Kidney (tissue), 14 donors: Measurements from ENCODE around the gene IKZF1. TPM values are rescaled to one million over a fixed set of nuclear protein-coding genes. Genes with fewer than 3 reads are reported as not detected.

Experiments
- DNase-seq, 5 donors: peaks; one replicate each; pipeline ENCODE4 v3.0.0-alpha.2; 2013 to 2020
- FAIRE-seq: peaks from 2 replicates; lab custom pipeline; 2012; peaks lifted over from hg19 to GRCh38; lab: Jason Lieb, UNC
- H3K27ac ChIP-seq, 2 donors: one replicate each; pipeline ENCODE4 v1.7.0; 2013; ENCODE audit warnings: low read depth in 2 of 2, low read length in 2 of 2, inconsistent platforms in 1 of 2
- H3K27me3 ChIP-seq: one replicate; pipeline ENCODE4 v1.7.1; 2013; ENCODE audit warnings: low read length, inconsistent platforms; ENCODE audit not compliant: control insufficient read depth, insufficient read depth
- H3K36me3 ChIP-seq, 3 donors: one replicate each; pipeline versions ENCODE4 v1.7.0 to v1.7.1; 2013; ENCODE audit warnings: low read length in 3 of 3, control low read depth in 1 of 3, inconsistent platforms in 1 of 3; ENCODE audit not compliant: insufficient read depth in 3 of 3, control insufficient read depth in 2 of 3
- H3K4me1 ChIP-seq, 3 donors: one replicate each; pipeline versions ENCODE4 v1.7.0 to v1.7.1; 2013; ENCODE audit warnings: low read length in 3 of 3, inconsistent platforms in 1 of 3, low read depth in 1 of 3; ENCODE audit not compliant: control insufficient read depth in 2 of 3, insufficient read depth in 2 of 3
- H3K4me3 ChIP-seq, 3 donors: one replicate each; pipeline versions ENCODE4 v1.7.0 to v1.8.1; 2013; ENCODE audit warnings: low read length in 3 of 3, control low read depth in 1 of 3, inconsistent platforms in 1 of 3
- H3K9ac ChIP-seq, 3 donors: one replicate each; pipeline versions ENCODE4 v1.7.0 to v1.7.1; 2013; ENCODE audit warnings: low read length in 3 of 3, control low read depth in 1 of 3, inconsistent platforms in 1 of 3
- H3K9me3 ChIP-seq, 3 donors: one replicate each; pipeline versions ENCODE4 v1.7.0 to v1.7.1; 2013; ENCODE audit warnings: low read length in 3 of 3, control low read depth in 1 of 3, inconsistent platforms in 1 of 3; ENCODE audit not compliant: control insufficient read depth in 2 of 3, insufficient read depth in 1 of 3
- CTCF ChIP-seq: IDR thresholded peaks from 3 replicates; pipeline ENCODE4 v1.5.1; 2012; ENCODE audit warnings: mild to moderate bottlenecking, moderate library complexity, borderline replicate concordance; ENCODE audit not compliant: insufficient read depth; ENCODE audit errors: extremely low read depth
- intact Hi-C: fragments of 100-400 bp; cut with DNase I; formaldehyde crosslinking; loops from one replicate; pipeline ENCODE4 v1.11.1; 2022
- polyA plus RNA-seq: library from polyadenylated mRNA; stranded (reverse); fragments of 350-450 nt; fragmentation: Illumina TruSeq; extraction: RNeasy Lipid Tissue Mini Kit (QIAGEN cat#74804); gene quantifications from one replicate; pipeline ENCODE4 v1.2.3, GENCODE V29; 2014; ENCODE audit warnings: low read depth, low replicate concordance; ENCODE audit not compliant: insufficient read depth
- total RNA-seq: library from RNA; stranded (reverse); fragmentation: NEBNext Ultra II Directional; extraction: Animal tissue kit (Norgen Biotek cat#: 25700); gene quantifications from one replicate; pipeline ENCODE4 v1.2.1, GENCODE V29; 2021
- donor health status: control.
- donor health status: control.
- donor health status: control.
- donor health status: control.
- donor health status: control.
- donor health status: DM: yes; HTN: yes; CAD: no.
- donor health status: Normal renal cell carcinoma (clear cell type).

Gene IKZF1
- total and polyA plus RNA-seq, 2 donors from 2014 or later: 0.52 to 36.8 TPM

- intact Hi-C loops: no loop called here
- H3K36me3 ChIP-seq: no peaks in the 10 kb centered on the region
These were observed 22.9 kb downstream of the IKZF1 start for GRCh38 chr7:50327443-50327842.

GRCh38 chr7:50329775-50330174 is 25.3 kb downstream of the IKZF1 start:
- TF ChIP-seq CTCF: no peak
- no peak overlapping the region for H3K27ac ChIP-seq
- no peaks in the 10 kb centered on the region for H3K36me3 ChIP-seq
- H3K4me1 ChIP-seq: peaks cover 0 to 6% (median 0%) of the 10 kb centered on the region in 3 donors
- no peak for DNase-seq
- no peak overlapping the region for H3K4me3 ChIP-seq
- H3K9me3 ChIP-seq: no peaks in the 10 kb centered on the region
- no peak for FAIRE-seq
- no peak overlapping the region for H3K9ac ChIP-seq
- intact Hi-C loops: no loop called here
- H3K27me3 ChIP-seq: no peaks in the 10 kb centered on the region

More at GRCh38 chr7:50327443-50327842, 22.9 kb downstream of the IKZF1 start:
- DNase-seq (no peak), FAIRE-seq (no peak)
- Histone ChIP-seq H3K4me3 (no peak overlapping the region), H3K27me3 (no peaks in the 10 kb centered on the region), H3K9ac (no peak overlapping the region), H3K4me1 (no peaks in the 10 kb centered on the region), H3K27ac (no peak overlapping the region), H3K9me3 (no peaks in the 10 kb centered on the region)
- TF ChIP-seq CTCF: no peak

GRCh38 chr7:50330254-50330653 is 25.7 kb downstream of the IKZF1 start:
- Histone ChIP-seq H3K9me3 (no peaks in the 10 kb centered on the region), H3K27ac (no peak overlapping the region), H3K27me3 (no peaks in the 10 kb centered on the region), H3K4me1 (peaks cover 0 to 6% (median 0%) of the 10 kb centered on the region in 3 donors), H3K36me3 (no peaks in the 10 kb centered on the region), H3K4me3 (no peak overlapping the region), H3K9ac (no peak overlapping the region)
- DNase-seq: no peak
- no peak for TF ChIP-seq CTCF
- intact Hi-C loops: no loop called here
- no peak for FAIRE-seq

GRCh38 chr7:50330696-50331095 is 26.2 kb downstream of the IKZF1 start:
- H3K27ac ChIP-seq: no peak overlapping the region
- H3K9me3 ChIP-seq: no peaks in the 10 kb centered on the region
- no peak for TF ChIP-seq CTCF
- H3K36me3 ChIP-seq: no peaks in the 10 kb centered on the region
- no peaks in the 10 kb centered on the region for H3K27me3 ChIP-seq
- no peak overlapping the region for H3K9ac ChIP-seq
- intact Hi-C loops: no loop called here
- no peak for DNase-seq
- H3K4me3 ChIP-seq: no peak overlapping the region
- no peak for FAIRE-seq
- H3K4me1 ChIP-seq: peaks cover 0 to 6% (median 0%) of the 10 kb centered on the region in 3 donors
